Endothelial cell of umbilical vein (primary cell): ENCODE measurements around the gene EVI5. TPM values are rescaled to one million over a fixed set of nuclear protein-coding genes. Genes with fewer than 3 reads are reported as not detected.

Experiments used
- BruUV-seq: library from RNA; stranded (reverse); fragments of 400-500 nt; replicated peaks from 2 replicates; lab custom pipeline; 2021; lab: Mats Ljungman, UMichigan
- CTCF ChIA-PET: fragments of 300-600, 350-600 bp; sonication (Branson Sonifier 250); formaldehyde crosslinking; loops from one replicate; lab custom pipeline; 2021; ENCODE audit warnings: antibody characterized with exemption, inconsistent platforms; lab: Charles Lee
- POLR2A ChIA-PET: fragments of 300-600, 350-600 bp; sonication (Branson Sonifier 250); formaldehyde crosslinking; loops from one replicate; lab custom pipeline; 2021; ENCODE audit warnings: antibody characterized with exemption, inconsistent platforms; lab: Charles Lee
- DNase-seq: peaks from one replicate; pipeline ENCODE4 v3.0.0-alpha.2; 2011; ENCODE audit warnings: low read depth, low spot score
- FAIRE-seq: peaks from 2 replicates; lab custom pipeline; 2011; peaks lifted over from hg19 to GRCh38; lab: Jason Lieb, UNC
- H2AFZ ChIP-seq: 2 replicates; pipeline ENCODE4 v1.6.0; 2012; ENCODE audit warnings: low read depth, low read length, control low read depth, inconsistent platforms
- H3K27ac ChIP-seq: 2 replicates; pipeline ENCODE4 v1.5.1; 2011; ENCODE audit warnings: low read depth, mild to moderate bottlenecking, control low read depth, low read length, moderate library complexity; ENCODE audit not compliant: insufficient read depth
- H3K27me3 ChIP-seq, 2 experiments: 2 replicates each; pipeline versions ENCODE4 v1.6.0 to v1.6.1; 2011; ENCODE audit warnings: low read length in 2 of 2, mixed read lengths in 1 of 2; ENCODE audit not compliant: control insufficient read depth in 2 of 2, insufficient read depth in 2 of 2
- H3K36me3 ChIP-seq, 2 experiments: 2 replicates in 1 of 2; 3 replicates in 1 of 2; pipeline ENCODE4 v1.5.1; 2011; ENCODE audit warnings: low read length in 2 of 2, mild to moderate bottlenecking in 1 of 2, moderate library complexity in 1 of 2; ENCODE audit not compliant: control insufficient read depth in 2 of 2, insufficient read depth in 2 of 2; ENCODE audit errors: extremely low read depth in 1 of 2
- H3K4me1 ChIP-seq: 3 replicates; pipeline ENCODE4 v1.5.1; 2011; ENCODE audit warnings: mild to moderate bottlenecking, low read length; ENCODE audit not compliant: control insufficient read depth, insufficient read depth; ENCODE audit errors: extremely low read depth
- H3K4me2 ChIP-seq: 2 replicates; pipeline ENCODE4 v1.6.1; 2011; ENCODE audit warnings: low read length, control low read depth, mixed read lengths; ENCODE audit not compliant: insufficient read depth
- H3K4me3 ChIP-seq, 3 experiments: fragments of 200-600 bp in 1 of 3; sonication (generic), shearing (Covaris generic) in 1 of 3; replicated peaks in 1 of 3; 2 replicates each; pipeline ENCODE4 v1.5.1; 2011 to 2016; ENCODE audit warnings: control low read depth in 3 of 3, low read length in 3 of 3, mild to moderate bottlenecking in 2 of 3, inconsistent platforms in 1 of 3, low read depth in 1 of 3, moderate library complexity in 1 of 3; ENCODE audit not compliant: insufficient read depth in 1 of 3
- H3K79me2 ChIP-seq: 2 replicates; pipeline ENCODE4 v1.6.0; 2012; ENCODE audit warnings: low read length, inconsistent platforms; ENCODE audit not compliant: control insufficient read depth, insufficient read depth
- H3K9ac ChIP-seq: replicated peaks from 2 replicates; pipeline ENCODE3; 2011; ENCODE audit warnings: low read length, control low read depth; ENCODE audit not compliant: insufficient read depth; ENCODE audit errors: extremely low read depth
- H3K9me1 ChIP-seq: replicated peaks from 3 replicates; pipeline ENCODE4 v1.6.0; 2011; ENCODE audit warnings: mild to moderate bottlenecking, low read length; ENCODE audit not compliant: control insufficient read depth, insufficient read depth; ENCODE audit errors: extremely low read depth
- H3K9me3 ChIP-seq: replicated peaks from 2 replicates; pipeline ENCODE4 v1.5.1; 2012; ENCODE audit warnings: low read length, inconsistent platforms; ENCODE audit not compliant: control insufficient read depth, insufficient read depth
- H4K20me1 ChIP-seq: replicated peaks from 2 replicates; pipeline ENCODE3; 2011; ENCODE audit warnings: mild to moderate bottlenecking, low read length; ENCODE audit not compliant: control insufficient read depth, insufficient read depth; ENCODE audit errors: extremely low read depth
- EZH2 ChIP-seq: IDR thresholded peaks from 2 replicates; pipeline ENCODE4 v1.6.1; 2012; ENCODE audit warnings: borderline replicate concordance, low read depth, mild to moderate bottlenecking, moderate library complexity, low read length, inconsistent platforms; ENCODE audit not compliant: severe bottlenecking
- FOS ChIP-seq: IDR thresholded peaks from 2 replicates; pipeline ENCODE4 v1.6.1; 2011; ENCODE audit warnings: mild to moderate bottlenecking, low read length, moderate library complexity, borderline replicate concordance; ENCODE audit not compliant: insufficient read depth
- GATA2 ChIP-seq: IDR thresholded peaks from 2 replicates; pipeline ENCODE4 v1.7.0; 2011; ENCODE audit warnings: low read depth, mild to moderate bottlenecking, moderate library complexity, mixed read lengths, low read length; ENCODE audit not compliant: insufficient read length, insufficient read depth
- JUN ChIP-seq: IDR thresholded peaks from 2 replicates; pipeline ENCODE4 v1.6.1; 2011; ENCODE audit warnings: borderline replicate concordance, low read depth; ENCODE audit not compliant: insufficient read length, insufficient read depth
- MYC ChIP-seq: IDR thresholded peaks from one replicate; pipeline ENCODE4 v1.6.1; 2011; ENCODE audit warnings: mild to moderate bottlenecking, low read depth, low read length
- POLR2A ChIP-seq: IDR thresholded peaks from 2 replicates; pipeline ENCODE4 v1.6.1; 2012; ENCODE audit warnings: low read depth, mild to moderate bottlenecking, control low read depth, low read length
- POLR2AphosphoS5 ChIP-seq: IDR thresholded peaks from 2 replicates; pipeline ENCODE4 v1.6.1; 2012; ENCODE audit warnings: low read depth, mild to moderate bottlenecking, control low read depth, low read length, moderate library complexity; ENCODE audit not compliant: insufficient read depth
- dilution Hi-C: fragments of 300-500 bp; cut with MboI; formaldehyde crosslinking; loops from one replicate; pipeline ENCODE4 v1.15.0; 2019; ENCODE audit warnings: low sequenced_read_pairs; ENCODE audit not compliant: extremely low pct_ligation_motif_present
- intact Hi-C: fragments of 100-400 bp; cut with micrococcal nuclease; formaldehyde crosslinking; loops from one replicate; pipeline ENCODE4 v1.10.0; 2022
- polyA plus RNA-seq, 4 experiments: library from polyadenylated mRNA; depleted of rRNA in 3 of 4; stranded (reverse) in 3 of 4; unstranded in 1 of 4; fragments of >200 nt; gene quantifications; 2 replicates each; pipeline versions ENCODE4 v1.2.1 to v1.2.3, GENCODE V29; 2011 to 2012; ENCODE audit warnings: missing spikeins in 1 of 4
- total RNA-seq: library from RNA; stranded (reverse); gene quantifications from 2 replicates; pipeline ENCODE4 v1.2.3, GENCODE V29; 2021
- TF ChIP-seq, protein P1 (sequence below), 2 donors: IDR thresholded peaks; 1 replicate in 1 of 2; 2 replicates in 1 of 2; pipeline ENCODE4 v1.5.1; 2011; ENCODE audit warnings: low read length in 2 of 2, mild to moderate bottlenecking in 2 of 2, moderate library complexity in 2 of 2, control low read depth in 1 of 2, inconsistent platforms in 1 of 2, low read depth in 1 of 2; ENCODE audit not compliant: insufficient read depth in 1 of 2; ENCODE audit errors: extremely low read depth in 1 of 2
- TF ChIP-seq, protein P2 (sequence below): IDR thresholded peaks from 2 replicates; pipeline ENCODE4 v1.6.1; 2011; ENCODE audit not compliant: insufficient read depth, insufficient read length

EVI5 gene
- total and polyA plus RNA-seq, 2 donors (not counting 3 experiments of a cell fraction or from before 2014, with no cell fraction given) = 5.0 to 26.2 TPM

DNA sequence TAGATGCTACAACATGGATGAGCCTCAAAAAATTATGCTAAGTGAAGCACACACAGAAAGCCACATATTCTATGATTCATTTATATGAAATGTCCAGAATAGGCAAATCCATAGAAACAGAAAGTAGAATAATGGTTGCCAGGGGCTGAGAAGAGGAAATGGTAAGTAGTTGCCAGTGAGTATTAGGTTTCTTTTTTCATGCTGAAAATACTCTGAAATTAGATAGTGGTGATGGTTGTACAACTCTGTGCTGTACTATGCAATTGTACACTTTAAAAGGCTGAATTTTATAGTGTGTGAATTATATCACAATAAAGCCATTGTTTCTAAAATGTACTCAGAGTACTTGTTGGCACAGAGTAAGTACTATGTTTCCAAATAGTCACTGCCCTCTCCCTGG is 282.7 kb downstream of the EVI5 start:
- Histone ChIP-seq H3K4me1 (no peaks in the 10 kb centered on the region), H4K20me1 (no peaks in the 10 kb centered on the region), H3K27me3 (no peaks in the 10 kb centered on the region), H3K9me1 (no peaks in the 10 kb centered on the region), H3K79me2 (no peaks in the 10 kb centered on the region), H3K27ac (no peak overlapping the region), H3K9ac (no peak overlapping the region), H3K4me3 (no peak overlapping the region), H3K4me2 (no peak overlapping the region), H3K9me3 (no peaks in the 10 kb centered on the region), H3K36me3 (no peaks in the 10 kb centered on the region), H2AFZ (no peak overlapping the region)
- ChIA-PET CTCF (interaction anchor here (0.6 kb wide), 1 partner anchor 99 kb away, joined by 3 read pairs; no protein-coding TSS in a partner anchor), POLR2A (interaction anchor here (0.7 kb wide), 1 partner anchor 330 kb away, joined by 11 read pairs; no protein-coding TSS in a partner anchor)
- intact Hi-C loops (no loop called here), dilution Hi-C loops (no loop called here)
- FAIRE-seq (no peak), DNase-seq (no peak)
- no peak for TF ChIP-seq POLR2AphosphoS5
- no peak for TF ChIP-seq MYC
- no peak for TF ChIP-seq JUN
- TF ChIP-seq, protein P1, sequence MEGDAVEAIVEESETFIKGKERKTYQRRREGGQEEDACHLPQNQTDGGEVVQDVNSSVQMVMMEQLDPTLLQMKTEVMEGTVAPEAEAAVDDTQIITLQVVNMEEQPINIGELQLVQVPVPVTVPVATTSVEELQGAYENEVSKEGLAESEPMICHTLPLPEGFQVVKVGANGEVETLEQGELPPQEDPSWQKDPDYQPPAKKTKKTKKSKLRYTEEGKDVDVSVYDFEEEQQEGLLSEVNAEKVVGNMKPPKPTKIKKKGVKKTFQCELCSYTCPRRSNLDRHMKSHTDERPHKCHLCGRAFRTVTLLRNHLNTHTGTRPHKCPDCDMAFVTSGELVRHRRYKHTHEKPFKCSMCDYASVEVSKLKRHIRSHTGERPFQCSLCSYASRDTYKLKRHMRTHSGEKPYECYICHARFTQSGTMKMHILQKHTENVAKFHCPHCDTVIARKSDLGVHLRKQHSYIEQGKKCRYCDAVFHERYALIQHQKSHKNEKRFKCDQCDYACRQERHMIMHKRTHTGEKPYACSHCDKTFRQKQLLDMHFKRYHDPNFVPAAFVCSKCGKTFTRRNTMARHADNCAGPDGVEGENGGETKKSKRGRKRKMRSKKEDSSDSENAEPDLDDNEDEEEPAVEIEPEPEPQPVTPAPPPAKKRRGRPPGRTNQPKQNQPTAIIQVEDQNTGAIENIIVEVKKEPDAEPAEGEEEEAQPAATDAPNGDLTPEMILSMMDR (IDR thresholded peaks at IDR 0.05; ENCODE audit: extremely low read depth in 1 of 2, insufficient read depth in 1 of 2, low read depth in 1 of 2, low read length in 2 of 2) = no peak
- TF ChIP-seq, protein P2, sequence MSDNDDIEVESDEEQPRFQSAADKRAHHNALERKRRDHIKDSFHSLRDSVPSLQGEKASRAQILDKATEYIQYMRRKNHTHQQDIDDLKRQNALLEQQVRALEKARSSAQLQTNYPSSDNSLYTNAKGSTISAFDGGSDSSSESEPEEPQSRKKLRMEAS = no peak
- no peak for TF ChIP-seq POLR2A
- BruUV-seq = no TSS peak

DNA sequence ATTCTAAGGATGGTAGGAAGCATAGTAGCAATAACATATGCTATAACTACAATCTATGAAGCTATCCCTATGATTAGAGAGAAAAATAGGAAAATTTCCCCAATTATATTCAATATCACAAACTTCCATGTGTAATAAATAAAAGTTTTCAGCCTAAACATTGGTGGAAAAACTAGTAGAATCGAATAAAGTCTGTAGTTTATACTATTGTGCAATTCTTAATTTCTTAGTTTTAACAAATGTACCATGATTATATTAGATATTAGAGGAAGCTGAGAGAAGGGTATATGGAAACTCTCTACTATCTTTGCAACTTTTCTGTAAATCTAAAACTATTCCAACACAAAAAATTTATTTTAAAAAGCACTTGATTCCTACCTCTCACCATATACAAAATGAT is 284.4 kb downstream of the EVI5 start:
- intact Hi-C loops (no loop called here), dilution Hi-C loops (no loop called here)
- DNase-seq (no peak), FAIRE-seq (no peak)
- Histone ChIP-seq H3K79me2 (no peaks in the 10 kb centered on the region), H3K4me2 (no peak overlapping the region), H2AFZ (no peak overlapping the region), H3K9me1 (no peaks in the 10 kb centered on the region), H3K9me3 (no peaks in the 10 kb centered on the region), H3K27ac (no peak overlapping the region), H3K9ac (no peak overlapping the region), H3K36me3 (no peaks in the 10 kb centered on the region), H4K20me1 (no peaks in the 10 kb centered on the region), H3K4me3 (no peak overlapping the region), H3K27me3 (no peaks in the 10 kb centered on the region), H3K4me1 (no peaks in the 10 kb centered on the region)
- no TSS peak for BruUV-seq
- ChIA-PET POLR2A (no interaction called here), CTCF (no interaction called here)
- TF ChIP-seq FOS = no peak
- TF ChIP-seq EZH2 = no peak
- no peak for TF ChIP-seq POLR2A
- no peak for TF ChIP-seq GATA2
- no peak for TF ChIP-seq POLR2AphosphoS5
- TF ChIP-seq JUN = no peak
- no peak for TF ChIP-seq MYC
- TF ChIP-seq, protein P2 = no peak
- TF ChIP-seq, protein P1 (IDR thresholded peaks at IDR 0.05; ENCODE audit: extremely low read depth in 1 of 2, insufficient read depth in 1 of 2, low read depth in 1 of 2, low read length in 2 of 2) = no peak
